Measurements from ENCODE around the gene SIK3.

DNA sequence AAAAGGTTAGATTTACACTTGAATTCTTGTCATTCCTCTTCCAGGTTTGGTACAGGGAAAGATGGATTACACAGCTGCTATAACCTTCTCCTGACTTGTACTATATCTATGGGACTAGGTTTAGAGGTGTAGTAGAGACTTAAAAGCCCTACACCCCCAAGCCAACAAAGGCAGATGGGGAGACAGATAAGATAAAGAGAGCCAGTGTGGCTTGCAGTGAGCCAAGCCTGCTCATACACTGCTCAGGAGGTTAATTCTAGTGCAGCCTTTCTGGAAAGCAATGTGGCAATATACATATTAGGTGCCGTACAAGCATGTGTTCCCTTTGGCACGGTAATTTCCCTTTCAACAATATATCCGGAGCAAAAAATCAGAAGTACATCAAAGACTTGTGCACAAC is 10.8 kb downstream of the SIK3 start:
- TF ChIP-seq CTCF (IDR thresholded peaks at IDR 0.05): no peak
- TF ChIP-seq ZFX (IDR thresholded peaks at IDR 0.05; ENCODE audit: borderline replicate concordance): no peak
